Measurements from ENCODE around the gene ATP6V1B1.

DNA sequence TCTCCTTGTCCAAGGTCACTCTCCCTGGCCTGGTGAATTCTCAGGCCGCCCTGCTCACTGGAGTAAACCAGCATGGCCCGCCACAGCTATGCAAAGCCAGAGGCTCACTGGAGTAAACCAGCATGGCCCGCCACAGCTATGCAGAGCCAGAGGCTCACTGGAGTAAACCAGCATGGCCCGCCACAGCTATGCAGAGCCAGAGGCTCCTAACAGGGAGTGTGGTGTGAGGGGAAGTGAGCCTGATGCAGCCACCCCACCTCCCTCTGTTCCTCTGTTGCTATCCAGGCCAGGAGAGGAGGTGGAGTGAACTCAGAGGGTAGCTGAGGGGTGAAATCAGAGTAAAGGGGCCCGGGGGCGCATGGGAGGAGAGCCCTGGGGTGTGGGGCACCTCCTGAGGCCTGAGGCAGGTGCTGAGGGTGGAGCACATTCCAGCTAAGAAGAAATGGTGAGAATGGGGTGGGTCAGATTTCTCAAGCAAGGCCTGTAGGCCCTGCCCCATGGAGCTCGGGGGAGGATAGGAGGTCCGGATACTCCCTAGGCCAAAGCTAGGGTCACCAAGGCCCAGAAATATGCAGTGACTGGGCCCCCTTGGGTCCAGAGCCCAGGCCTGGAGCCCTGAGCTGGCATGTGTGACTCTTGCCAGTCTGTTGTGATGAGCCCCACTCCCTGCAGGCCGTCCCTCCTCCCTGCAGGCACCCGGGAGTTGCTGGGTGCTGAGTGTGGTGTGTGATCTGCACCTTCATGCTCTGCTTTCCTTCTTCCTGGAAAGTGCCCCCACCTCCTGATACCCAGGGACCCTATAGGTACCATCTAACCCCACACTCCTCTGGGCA, 1.5 kb downstream of the ATP6V1B1 start:
- no peak for TF ChIP-seq YY1 (IDR thresholded peaks at IDR 0.05)
- no peak for TF ChIP-seq HNF4A (conservative IDR thresholded peaks at IDR 0.05)
- TF ChIP-seq, protein P1, sequence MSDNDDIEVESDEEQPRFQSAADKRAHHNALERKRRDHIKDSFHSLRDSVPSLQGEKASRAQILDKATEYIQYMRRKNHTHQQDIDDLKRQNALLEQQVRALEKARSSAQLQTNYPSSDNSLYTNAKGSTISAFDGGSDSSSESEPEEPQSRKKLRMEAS (IDR thresholded peaks at IDR 0.05), result no peak
- TF ChIP-seq, protein P2, sequence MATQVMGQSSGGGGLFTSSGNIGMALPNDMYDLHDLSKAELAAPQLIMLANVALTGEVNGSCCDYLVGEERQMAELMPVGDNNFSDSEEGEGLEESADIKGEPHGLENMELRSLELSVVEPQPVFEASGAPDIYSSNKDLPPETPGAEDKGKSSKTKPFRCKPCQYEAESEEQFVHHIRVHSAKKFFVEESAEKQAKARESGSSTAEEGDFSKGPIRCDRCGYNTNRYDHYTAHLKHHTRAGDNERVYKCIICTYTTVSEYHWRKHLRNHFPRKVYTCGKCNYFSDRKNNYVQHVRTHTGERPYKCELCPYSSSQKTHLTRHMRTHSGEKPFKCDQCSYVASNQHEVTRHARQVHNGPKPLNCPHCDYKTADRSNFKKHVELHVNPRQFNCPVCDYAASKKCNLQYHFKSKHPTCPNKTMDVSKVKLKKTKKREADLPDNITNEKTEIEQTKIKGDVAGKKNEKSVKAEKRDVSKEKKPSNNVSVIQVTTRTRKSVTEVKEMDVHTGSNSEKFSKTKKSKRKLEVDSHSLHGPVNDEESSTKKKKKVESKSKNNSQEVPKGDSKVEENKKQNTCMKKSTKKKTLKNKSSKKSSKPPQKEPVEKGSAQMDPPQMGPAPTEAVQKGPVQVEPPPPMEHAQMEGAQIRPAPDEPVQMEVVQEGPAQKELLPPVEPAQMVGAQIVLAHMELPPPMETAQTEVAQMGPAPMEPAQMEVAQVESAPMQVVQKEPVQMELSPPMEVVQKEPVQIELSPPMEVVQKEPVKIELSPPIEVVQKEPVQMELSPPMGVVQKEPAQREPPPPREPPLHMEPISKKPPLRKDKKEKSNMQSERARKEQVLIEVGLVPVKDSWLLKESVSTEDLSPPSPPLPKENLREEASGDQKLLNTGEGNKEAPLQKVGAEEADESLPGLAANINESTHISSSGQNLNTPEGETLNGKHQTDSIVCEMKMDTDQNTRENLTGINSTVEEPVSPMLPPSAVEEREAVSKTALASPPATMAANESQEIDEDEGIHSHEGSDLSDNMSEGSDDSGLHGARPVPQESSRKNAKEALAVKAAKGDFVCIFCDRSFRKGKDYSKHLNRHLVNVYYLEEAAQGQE (IDR thresholded peaks at IDR 0.05), result no peak
- TF ChIP-seq, protein P3, sequence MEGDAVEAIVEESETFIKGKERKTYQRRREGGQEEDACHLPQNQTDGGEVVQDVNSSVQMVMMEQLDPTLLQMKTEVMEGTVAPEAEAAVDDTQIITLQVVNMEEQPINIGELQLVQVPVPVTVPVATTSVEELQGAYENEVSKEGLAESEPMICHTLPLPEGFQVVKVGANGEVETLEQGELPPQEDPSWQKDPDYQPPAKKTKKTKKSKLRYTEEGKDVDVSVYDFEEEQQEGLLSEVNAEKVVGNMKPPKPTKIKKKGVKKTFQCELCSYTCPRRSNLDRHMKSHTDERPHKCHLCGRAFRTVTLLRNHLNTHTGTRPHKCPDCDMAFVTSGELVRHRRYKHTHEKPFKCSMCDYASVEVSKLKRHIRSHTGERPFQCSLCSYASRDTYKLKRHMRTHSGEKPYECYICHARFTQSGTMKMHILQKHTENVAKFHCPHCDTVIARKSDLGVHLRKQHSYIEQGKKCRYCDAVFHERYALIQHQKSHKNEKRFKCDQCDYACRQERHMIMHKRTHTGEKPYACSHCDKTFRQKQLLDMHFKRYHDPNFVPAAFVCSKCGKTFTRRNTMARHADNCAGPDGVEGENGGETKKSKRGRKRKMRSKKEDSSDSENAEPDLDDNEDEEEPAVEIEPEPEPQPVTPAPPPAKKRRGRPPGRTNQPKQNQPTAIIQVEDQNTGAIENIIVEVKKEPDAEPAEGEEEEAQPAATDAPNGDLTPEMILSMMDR (IDR thresholded peaks at IDR 0.05; ENCODE audit: low read depth, low read length, missing input control), result no peak
- TF ChIP-seq TAF1 (conservative IDR thresholded peaks at IDR 0.05), result no peak
- TF ChIP-seq, protein P4, sequence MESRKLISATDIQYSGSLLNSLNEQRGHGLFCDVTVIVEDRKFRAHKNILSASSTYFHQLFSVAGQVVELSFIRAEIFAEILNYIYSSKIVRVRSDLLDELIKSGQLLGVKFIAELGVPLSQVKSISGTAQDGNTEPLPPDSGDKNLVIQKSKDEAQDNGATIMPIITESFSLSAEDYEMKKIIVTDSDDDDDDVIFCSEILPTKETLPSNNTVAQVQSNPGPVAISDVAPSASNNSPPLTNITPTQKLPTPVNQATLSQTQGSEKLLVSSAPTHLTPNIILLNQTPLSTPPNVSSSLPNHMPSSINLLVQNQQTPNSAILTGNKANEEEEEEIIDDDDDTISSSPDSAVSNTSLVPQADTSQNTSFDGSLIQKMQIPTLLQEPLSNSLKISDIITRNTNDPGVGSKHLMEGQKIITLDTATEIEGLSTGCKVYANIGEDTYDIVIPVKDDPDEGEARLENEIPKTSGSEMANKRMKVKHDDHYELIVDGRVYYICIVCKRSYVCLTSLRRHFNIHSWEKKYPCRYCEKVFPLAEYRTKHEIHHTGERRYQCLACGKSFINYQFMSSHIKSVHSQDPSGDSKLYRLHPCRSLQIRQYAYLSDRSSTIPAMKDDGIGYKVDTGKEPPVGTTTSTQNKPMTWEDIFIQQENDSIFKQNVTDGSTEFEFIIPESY (IDR thresholded peaks at IDR 0.05), result no peak
- TF ChIP-seq RAD21 (IDR thresholded peaks at IDR 0.05), result no peak
- no peak for TF ChIP-seq GABPA (IDR thresholded peaks at IDR 0.05 in 1 of 2, conservative IDR thresholded peaks at IDR 0.05 in 1 of 2)
- no peak for TF ChIP-seq FOXA1 (IDR thresholded peaks at IDR 0.05)
- TF ChIP-seq JUND (IDR thresholded peaks at IDR 0.05), result no peak
- no peak for TF ChIP-seq FOXA2 (IDR thresholded peaks at IDR 0.05)

All from liver (tissue), 3 donors.